Aortic smooth muscle cell (primary cell): ENCODE results near the gene MMP11. TPM values are rescaled to one million over a fixed set of nuclear protein-coding genes. Genes with fewer than 3 reads are reported as not detected.

Experiments
- total RNA-seq: library from RNA; depleted of rRNA; stranded (reverse); fragments of >200 nt; gene quantifications from 2 replicates; pipeline ENCODE4 v1.2.3, GENCODE V29; 2014

MMP11 gene, protein sequence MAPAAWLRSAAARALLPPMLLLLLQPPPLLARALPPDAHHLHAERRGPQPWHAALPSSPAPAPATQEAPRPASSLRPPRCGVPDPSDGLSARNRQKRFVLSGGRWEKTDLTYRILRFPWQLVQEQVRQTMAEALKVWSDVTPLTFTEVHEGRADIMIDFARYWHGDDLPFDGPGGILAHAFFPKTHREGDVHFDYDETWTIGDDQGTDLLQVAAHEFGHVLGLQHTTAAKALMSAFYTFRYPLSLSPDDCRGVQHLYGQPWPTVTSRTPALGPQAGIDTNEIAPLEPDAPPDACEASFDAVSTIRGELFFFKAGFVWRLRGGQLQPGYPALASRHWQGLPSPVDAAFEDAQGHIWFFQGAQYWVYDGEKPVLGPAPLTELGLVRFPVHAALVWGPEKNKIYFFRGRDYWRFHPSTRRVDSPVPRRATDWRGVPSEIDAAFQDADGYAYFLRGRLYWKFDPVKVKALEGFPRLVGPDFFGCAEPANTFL
- 4.6 and 5.2 TPM in 2 replicates for total RNA-seq

DNA sequence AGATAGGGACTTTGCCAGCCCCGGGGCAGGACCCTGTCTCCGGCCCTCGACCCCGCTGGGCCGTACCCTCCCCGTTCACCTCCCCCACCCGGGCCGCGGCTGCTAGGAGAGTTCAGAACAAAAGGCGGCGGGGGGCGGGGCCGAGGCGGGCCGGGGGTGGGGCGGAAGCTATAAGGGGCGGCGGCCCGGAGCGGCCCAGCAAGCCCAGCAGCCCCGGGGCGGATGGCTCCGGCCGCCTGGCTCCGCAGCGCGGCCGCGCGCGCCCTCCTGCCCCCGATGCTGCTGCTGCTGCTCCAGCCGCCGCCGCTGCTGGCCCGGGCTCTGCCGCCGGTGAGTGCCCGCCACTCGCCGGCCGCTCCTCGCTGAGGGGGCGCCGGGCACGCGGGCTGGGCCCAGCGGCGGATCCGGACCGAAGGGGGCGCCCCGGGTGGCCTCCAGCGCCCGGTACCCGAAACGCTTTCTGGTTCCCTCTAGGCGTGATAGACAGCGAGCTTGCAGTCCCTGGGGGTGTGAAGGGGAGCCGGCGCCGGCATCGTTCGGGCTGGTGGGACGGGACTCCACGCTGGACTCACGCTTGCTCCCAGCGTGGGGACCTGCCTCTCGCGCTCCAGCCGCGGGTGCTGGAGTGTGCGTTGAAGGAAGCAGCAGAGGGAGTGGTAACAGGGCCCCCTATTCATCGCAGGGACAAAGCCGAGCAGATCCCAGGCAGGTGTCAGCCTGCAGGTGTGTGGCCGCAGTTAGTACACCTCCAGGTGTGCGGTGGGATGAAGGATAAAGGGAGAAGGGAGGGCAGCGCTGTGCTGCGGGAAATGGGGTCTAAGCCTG, at the start of gene MMP11:
Gene MMP11 (plus strand): TSS at position 201 of the 825 bp plus-strand sequence. CDS start 22 bp downstream, at position 223.

DNA sequence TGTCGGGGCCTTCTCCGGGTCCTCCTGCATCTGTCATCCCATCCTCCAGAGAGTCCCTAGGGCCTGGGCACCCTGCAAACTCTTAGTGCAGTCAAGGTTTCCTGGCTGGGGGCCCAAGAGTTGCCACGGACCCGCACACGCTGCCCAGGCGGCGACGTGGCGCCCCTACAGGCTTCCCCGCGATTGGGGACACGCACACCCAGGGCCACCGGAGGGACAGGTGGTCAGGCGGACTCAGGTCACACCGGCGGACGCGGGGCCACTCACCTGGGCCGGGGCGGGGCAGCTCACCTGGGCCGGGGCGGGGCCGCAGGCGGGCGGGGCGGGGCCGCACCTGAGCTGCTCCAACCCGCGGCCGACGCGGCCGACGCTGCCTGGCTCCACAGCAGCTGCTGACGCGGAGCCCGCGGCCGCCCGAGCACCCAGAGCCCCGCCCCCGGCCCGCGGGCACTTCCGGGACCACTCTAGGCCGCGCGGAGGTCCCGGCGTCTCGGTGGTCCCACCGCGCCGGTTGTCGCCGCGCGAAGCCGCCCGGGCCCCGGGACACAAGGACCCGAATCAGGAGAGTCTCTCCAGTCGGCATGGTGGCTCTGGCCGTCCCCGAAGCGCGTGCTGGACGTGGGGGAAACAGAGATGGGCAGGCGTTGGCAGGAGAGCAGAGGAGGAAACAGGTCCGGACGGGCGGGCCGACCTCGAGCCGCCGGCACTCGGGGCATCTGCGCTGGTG, 21.8 kb upstream of the MMP11 start, which contains the start of gene ZNF70:
Gene ZNF70 (minus strand): TSS at position 399 of the 727 bp plus-strand sequence. CDS start 5,972 bp downstream, outside the sequence.

GRCh38 chr22:23754220-23754919, 18.3 kb upstream of the MMP11 start, which contains the start of gene VPREB3:
TSS of gene VPREB3 (minus strand) at chr22:23754425. CDS start at chr22:23754363, 62 bp downstream.

GRCh38 chr22:23762842-23763578, 9.6 kb upstream of the MMP11 start, which contains the start of gene C22orf15:
TSS of gene C22orf15 (plus strand) at chr22:23762990. CDS start at chr22:23763307, 317 bp downstream.

GRCh38 chr22:23767673-23768548, 4.7 kb upstream of the MMP11 start, which contains the start of gene CHCHD10:
TSS of gene CHCHD10 (minus strand) at chr22:23767972. CDS start at chr22:23767874, 98 bp downstream.

DNA sequence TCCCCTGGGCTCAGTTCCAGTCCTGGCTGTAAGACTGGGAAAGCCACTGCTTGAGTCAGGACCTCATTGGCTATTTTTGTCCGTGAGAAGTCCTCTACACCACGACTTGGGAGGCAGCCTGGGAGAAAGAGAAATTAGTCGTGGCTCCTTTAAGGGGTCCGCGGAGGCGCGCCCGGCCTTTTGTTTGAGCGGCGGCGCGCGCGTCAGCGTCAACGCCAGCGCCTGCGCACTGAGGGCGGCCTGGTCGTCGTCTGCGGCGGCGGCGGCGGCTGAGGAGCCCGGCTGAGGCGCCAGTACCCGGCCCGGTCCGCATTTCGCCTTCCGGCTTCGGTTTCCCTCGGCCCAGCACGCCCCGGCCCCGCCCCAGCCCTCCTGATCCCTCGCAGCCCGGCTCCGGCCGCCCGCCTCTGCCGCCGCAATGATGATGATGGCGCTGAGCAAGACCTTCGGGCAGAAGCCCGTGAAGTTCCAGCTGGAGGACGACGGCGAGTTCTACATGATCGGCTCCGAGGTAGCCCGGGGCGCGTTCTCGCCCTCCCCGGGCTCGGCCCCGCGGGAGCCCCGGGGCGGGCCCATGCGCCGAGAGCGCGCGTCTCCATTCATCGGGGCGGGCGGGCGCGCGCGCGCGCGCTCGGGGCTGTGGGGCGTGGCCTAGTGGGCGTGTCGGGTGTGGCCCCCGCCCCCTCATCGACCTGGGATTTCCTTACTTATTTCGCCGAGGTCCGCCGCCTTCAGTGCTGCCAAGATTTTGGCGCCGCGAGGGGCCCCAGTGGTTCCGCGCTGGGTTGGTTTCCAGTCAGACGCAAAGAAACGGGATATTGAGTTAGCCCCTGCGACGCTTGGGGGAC, 14.3 kb downstream of the MMP11 start, which contains the start of gene SMARCB1:
Gene SMARCB1 (plus strand): TSS at position 215 of the 848 bp plus-strand sequence. CDS start 204 bp downstream, at position 419.

Other genes starting within 250 kb of the MMP11 start
- not detected in 2 replicates for gene IGLL1, start 192.6 kb upstream of the MMP11 start, total RNA-seq
- gene DRICH1, start 140.5 kb upstream of the MMP11 start, total RNA-seq, result 0.31 TPM in 1 of 2 replicates, not detected in the other
- not detected in 2 replicates for gene RGL4, start 81.8 kb upstream of the MMP11 start, total RNA-seq
- gene ZNF70, start 21.7 kb upstream of the MMP11 start, total RNA-seq, result 3.3 and 4.5 TPM in 2 replicates
- gene VPREB3, start 18.4 kb upstream of the MMP11 start, total RNA-seq, result not detected in 2 replicates
- 2.1 and 3.5 TPM in 2 replicates for gene C22orf15, start 9.9 kb upstream of the MMP11 start, total RNA-seq
- gene CHCHD10, start 4.9 kb upstream of the MMP11 start, total RNA-seq, result 3.2 and 5.5 TPM in 2 replicates
- gene SMARCB1, start 14.1 kb downstream of the MMP11 start, total RNA-seq, result 16.2 and 17.1 TPM in 2 replicates
- 0.19 and 0.53 TPM in 2 replicates for gene DERL3, start 66.2 kb downstream of the MMP11 start, total RNA-seq
- gene SLC2A11, start 85.0 kb downstream of the MMP11 start, total RNA-seq, result 11.1 and 11.3 TPM in 2 replicates
- 161 and 200 TPM in 2 replicates for gene MIF, start 121.5 kb downstream of the MMP11 start, total RNA-seq
- 0.79 and 1.2 TPM in 2 replicates for gene GSTT2B, start 188.3 kb downstream of the MMP11 start, total RNA-seq
- 0.62 and 0.92 TPM in 2 replicates for gene DDTL, start 194.0 kb downstream of the MMP11 start, total RNA-seq
- 82.2 and 91.0 TPM in 2 replicates for gene DDT, start 201.6 kb downstream of the MMP11 start, total RNA-seq
- not detected in 2 replicates for gene GSTT2, start 207.3 kb downstream of the MMP11 start, total RNA-seq
- gene GSTT4, start 232.6 kb downstream of the MMP11 start, total RNA-seq, result not detected in 2 replicates
- gene CABIN1, start 238.5 kb downstream of the MMP11 start, total RNA-seq, result 40.4 and 41.8 TPM in 2 replicates